Nephron progenitor cell (in vitro differentiated cells): ENCODE results near the gene HAUS3.

ENCODE experiments used
- DNase-seq: peaks from one replicate; pipeline ENCODE4 v3.0.0; 2021
- H3K27ac Mint-ChIP-seq: 2 replicates; pipeline ENCODE4 v1.8.0; 2021; ENCODE audit warnings: mild to moderate bottlenecking, moderate library complexity, mixed read lengths
- H3K27me3 Mint-ChIP-seq: 2 replicates; pipeline ENCODE4 v1.8.0; 2021; ENCODE audit warnings: mild to moderate bottlenecking, low read depth, mixed read lengths; ENCODE audit not compliant: poor library complexity
- H3K36me3 Mint-ChIP-seq: 2 replicates; pipeline ENCODE4 v1.8.0; 2021; ENCODE audit warnings: low read depth, mixed read lengths
- H3K4me1 Mint-ChIP-seq: 2 replicates; pipeline ENCODE4 v1.8.0; 2021; ENCODE audit warnings: mixed read lengths
- H3K4me3 Mint-ChIP-seq: 2 replicates; pipeline ENCODE4 v1.8.0; 2021; ENCODE audit warnings: mild to moderate bottlenecking, moderate library complexity, mixed read lengths
- H3K9me3 Mint-ChIP-seq: 2 replicates; pipeline ENCODE4 v1.8.0; 2021; ENCODE audit warnings: mild to moderate bottlenecking, moderate library complexity, mixed read lengths
- TF ChIP-seq, protein P1 (sequence below): fragments of 200-600 bp; sonication (generic); IDR thresholded peaks from 2 replicates; pipeline ENCODE4 v1.5.0; 2021; ENCODE audit warnings: antibody characterized with exemption

HAUS3 gene

GRCh38 chr4:2288051-2288541, 46.2 kb upstream of the HAUS3 start:
- TF ChIP-seq, protein P1, sequence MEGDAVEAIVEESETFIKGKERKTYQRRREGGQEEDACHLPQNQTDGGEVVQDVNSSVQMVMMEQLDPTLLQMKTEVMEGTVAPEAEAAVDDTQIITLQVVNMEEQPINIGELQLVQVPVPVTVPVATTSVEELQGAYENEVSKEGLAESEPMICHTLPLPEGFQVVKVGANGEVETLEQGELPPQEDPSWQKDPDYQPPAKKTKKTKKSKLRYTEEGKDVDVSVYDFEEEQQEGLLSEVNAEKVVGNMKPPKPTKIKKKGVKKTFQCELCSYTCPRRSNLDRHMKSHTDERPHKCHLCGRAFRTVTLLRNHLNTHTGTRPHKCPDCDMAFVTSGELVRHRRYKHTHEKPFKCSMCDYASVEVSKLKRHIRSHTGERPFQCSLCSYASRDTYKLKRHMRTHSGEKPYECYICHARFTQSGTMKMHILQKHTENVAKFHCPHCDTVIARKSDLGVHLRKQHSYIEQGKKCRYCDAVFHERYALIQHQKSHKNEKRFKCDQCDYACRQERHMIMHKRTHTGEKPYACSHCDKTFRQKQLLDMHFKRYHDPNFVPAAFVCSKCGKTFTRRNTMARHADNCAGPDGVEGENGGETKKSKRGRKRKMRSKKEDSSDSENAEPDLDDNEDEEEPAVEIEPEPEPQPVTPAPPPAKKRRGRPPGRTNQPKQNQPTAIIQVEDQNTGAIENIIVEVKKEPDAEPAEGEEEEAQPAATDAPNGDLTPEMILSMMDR = no peak
- Mint-ChIP-seq H3K27me3 (peaks cover 7% of the 10 kb centered on the region), H3K27ac (no peak overlapping the region), H3K4me3 (no peak overlapping the region), H3K4me1 (peaks cover 42% of the 10 kb centered on the region), H3K36me3 (no peaks in the 10 kb centered on the region), H3K9me3 (no peaks in the 10 kb centered on the region)
- DNase-seq = no peak

- no peaks in the 10 kb centered on the region for H3K9me3 Mint-ChIP-seq
- H3K27me3 Mint-ChIP-seq = peaks cover 10% of the 10 kb centered on the region
- TF ChIP-seq, protein P1 = no peak
- no peak for DNase-seq
- H3K4me3 Mint-ChIP-seq = no peak overlapping the region
- peak overlapping the region; percentile 39 for H3K27ac Mint-ChIP-seq
- H3K4me1 Mint-ChIP-seq = peaks cover 38% of the 10 kb centered on the region
- no peaks in the 10 kb centered on the region for H3K36me3 Mint-ChIP-seq
These were observed 45.6 kb upstream of the HAUS3 start for GRCh38 chr4:2287594-2287915.

DNA sequence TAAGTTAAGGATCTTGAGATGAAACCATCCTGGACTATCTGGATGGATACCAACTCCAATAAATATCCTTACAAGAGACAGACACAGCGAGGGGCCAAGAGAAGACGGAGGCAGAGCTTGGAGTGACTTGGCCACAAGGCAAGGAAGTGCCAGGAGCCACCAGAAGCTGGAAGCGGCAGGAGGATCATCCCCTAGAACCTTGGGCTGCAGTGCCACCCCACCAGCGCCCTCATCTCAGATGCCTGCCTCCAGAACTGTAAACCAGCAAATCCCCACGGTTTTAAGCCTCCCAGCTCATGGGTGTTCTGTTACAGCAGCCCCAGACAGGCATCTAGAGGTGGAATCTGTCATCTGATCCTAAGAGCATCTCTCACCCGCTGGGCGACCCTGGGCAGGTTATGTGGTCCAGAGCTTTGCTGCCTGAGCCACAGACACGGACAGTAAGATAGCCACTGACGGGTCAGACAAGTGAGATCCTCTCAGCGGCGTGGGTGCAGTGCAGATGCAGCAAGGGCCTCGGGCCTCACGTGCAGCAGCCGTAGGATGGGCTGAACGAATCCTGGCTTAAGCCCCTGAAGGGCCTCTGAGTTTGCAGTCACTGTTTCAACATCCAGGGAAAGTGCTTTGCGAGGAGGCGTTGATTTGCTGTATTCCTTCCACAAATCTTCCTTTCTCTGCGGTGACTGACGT, 45.1 kb upstream of the HAUS3 start:
- Mint-ChIP-seq H3K4me3 (no peak overlapping the region), H3K4me1 (peaks cover 33% of the 10 kb centered on the region), H3K36me3 (no peaks in the 10 kb centered on the region), H3K27me3 (peaks cover 7% of the 10 kb centered on the region), H3K27ac (peak overlapping the region; percentile 39), H3K9me3 (no peaks in the 10 kb centered on the region)
- DNase-seq = no peak
- TF ChIP-seq, protein P1 = no peak

- Mint-ChIP-seq H3K4me1 (peaks cover 41% of the 10 kb centered on the region), H3K36me3 (no peaks in the 10 kb centered on the region), H3K9me3 (no peaks in the 10 kb centered on the region), H3K4me3 (no peak overlapping the region), H3K27ac (no peak overlapping the region), H3K27me3 (peaks cover 12% of the 10 kb centered on the region)
- no peak for DNase-seq
- TF ChIP-seq, protein P1 = no peak
These were observed 43.9 kb upstream of the HAUS3 start for GRCh38 chr4:2285613-2286381.

GRCh38 chr4:2284934-2285612, 43.2 kb upstream of the HAUS3 start:
- no peak for DNase-seq
- Mint-ChIP-seq H3K4me3 (no peak overlapping the region), H3K27me3 (peaks cover 12% of the 10 kb centered on the region), H3K4me1 (peaks cover 40% of the 10 kb centered on the region), H3K36me3 (no peaks in the 10 kb centered on the region), H3K27ac (no peak overlapping the region), H3K9me3 (no peaks in the 10 kb centered on the region)
- TF ChIP-seq, protein P1 = no peak
